HG03135 (cell line): ENCODE measurements around the gene EFNA2.
"Not testable (repeated sequence)": the region's sequence is repeated elsewhere in the genome, so short reads cannot be mapped to it uniquely, and the experiment has no call there.

Experiments
- ATAC-seq: cut with Tn5 transposase; IDR thresholded peaks from one replicate; pipeline ENCODE4 v1.9.1; 2021; ENCODE audit warnings: mild to moderate bottlenecking, moderate library complexity; ENCODE audit not compliant: unreplicated experiment

Gene EFNA2

GRCh38 chr19:1295169-1296012 lies 9.7 kb downstream of the EFNA2 start:
- ATAC-seq, result no peak

GRCh38 chr19:1296078-1296477 lies 10.4 kb downstream of the EFNA2 start:
- no peak for ATAC-seq

GRCh38 chr19:1296575-1297271 lies 11.1 kb downstream of the EFNA2 start:
- no peak for ATAC-seq

- ATAC-seq, result no peak
Observed at GRCh38 chr19:1298235-1298634, 12.6 kb downstream of the EFNA2 start.

GRCh38 chr19:1299801-1300200 lies 14.1 kb downstream of the EFNA2 start:
- ATAC-seq, result no peak

GRCh38 chr19:1300744-1301490 lies 15.2 kb downstream of the EFNA2 start:
- no peak for ATAC-seq

GRCh38 chr19:1302533-1303239 lies 17.0 kb downstream of the EFNA2 start:
- ATAC-seq, result no peak

- no peak for ATAC-seq
Observed at GRCh38 chr19:1304197-1304924, 18.7 kb downstream of the EFNA2 start.

GRCh38 chr19:1305354-1305753 lies 19.7 kb downstream of the EFNA2 start:
- ATAC-seq, result not testable (repeated sequence)

GRCh38 chr19:1307320-1307719 lies 21.6 kb downstream of the EFNA2 start:
- no peak for ATAC-seq

- ATAC-seq, result no peak
Observed at GRCh38 chr19:1307755-1308303, 22.2 kb downstream of the EFNA2 start.

- no peak for ATAC-seq
Observed at GRCh38 chr19:1308718-1309117, 23.0 kb downstream of the EFNA2 start.

GRCh38 chr19:1309977-1310852 lies 24.5 kb downstream of the EFNA2 start:
- no peak for ATAC-seq

- no peak for ATAC-seq
Observed at GRCh38 chr19:1310853-1311180, 25.1 kb downstream of the EFNA2 start.

- no peak for ATAC-seq
Observed at GRCh38 chr19:1311543-1312091, 25.9 kb downstream of the EFNA2 start.

GRCh38 chr19:1312767-1313694 lies 27.4 kb downstream of the EFNA2 start:
- ATAC-seq, result no peak

GRCh38 chr19:1313695-1314613 lies 28.3 kb downstream of the EFNA2 start:
- no peak for ATAC-seq
